ENCODE results near the gene LEFTY1. TPM values are rescaled to one million over a fixed set of nuclear protein-coding genes. Genes with fewer than 3 reads are reported as not detected.

The LEFTY1 gene
- total and polyA plus RNA-seq, 2 of the 13 experiments (the other 11 are each of a cell fraction or from before 2014, with no cell fraction given) = 0.29 to 0.79 TPM

DNA sequence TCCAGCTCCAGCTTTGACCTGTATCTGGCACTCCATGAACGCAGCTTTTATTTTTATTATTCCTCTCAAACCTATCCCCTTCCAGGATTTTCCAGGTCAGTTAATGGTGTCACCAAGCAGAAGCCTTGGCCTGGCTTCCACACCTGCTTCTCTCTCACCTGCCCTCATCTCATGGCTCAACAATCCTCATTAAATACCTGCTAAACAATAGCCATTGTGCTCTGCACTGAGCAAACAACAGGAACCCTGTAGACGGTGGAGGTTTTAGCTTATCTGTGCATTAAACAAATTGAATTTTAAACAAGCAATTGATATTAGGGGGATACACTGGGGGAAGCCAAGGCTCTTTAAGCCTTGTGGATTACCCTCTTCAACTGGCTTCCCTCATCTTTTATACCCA, 19.8 kb upstream of the LEFTY1 start:
- Histone ChIP-seq H3K27ac (ENCODE audit: extremely low read length, insufficient read depth, low read length) (no peak overlapping the region), H3K9ac (ENCODE audit: insufficient read depth, low read depth, low read length) (no peak overlapping the region), H3K4me3 (replicated peaks in 1 of 3; ENCODE audit: insufficient read depth in 1 of 3, low read depth in 2 of 3, low read length in 3 of 3) (no peak overlapping the region), H3K79me2 (ENCODE audit: insufficient read depth, low read length) (no peaks in the 10 kb centered on the region), H3K36me3 (replicated peaks in 1 of 2; ENCODE audit: control insufficient read depth in 1 of 2, insufficient read depth in 2 of 2, low read length in 2 of 2) (no peaks in the 10 kb centered on the region), H3K27me3 (ENCODE audit: control insufficient read depth in 1 of 2, insufficient read depth in 2 of 2, low read length in 2 of 2) (peaks cover 4 to 12% of the 10 kb centered on the region in 2 experiments; a peak in 4 of 5 replicates), H3K9me3 (ENCODE audit: low read length) (no peaks in the 10 kb centered on the region), H2AFZ (ENCODE audit: low read length) (no peak overlapping the region), H3K4me2 (ENCODE audit: low read depth, low read length) (no peak overlapping the region), H3K4me1 (ENCODE audit: insufficient read depth, low read length) (peaks cover 27% of the 10 kb centered on the region), H4K20me1 (ENCODE audit: insufficient read depth, low read length) (no peaks in the 10 kb centered on the region)
- ChIA-PET CTCF (ENCODE audit: low intra/inter-chr PET ratio, low total read pairs) (no interaction called here), POLR2A (no interaction called here)
- in situ Hi-C loops (cut with HindIII; ENCODE audit: extremely low pct_ligation_motif_present, low pct_unique_long_range_greater_than_20kb) = no loop called here
- WGBS (ENCODE audit: low lambda C conversion rate) = 19% methylated on average over 2 of the region's 2 CpGs
- FAIRE-seq = no peak
- DNase-seq (ENCODE audit: low spot score) = no peak
- no TSS peak for BruUV-seq (replicated peaks)
- TF ChIP-seq NFE2L2 (IDR thresholded peaks at IDR 0.05; ENCODE audit: low read length) (no peak), SOX13 (IDR thresholded peaks at IDR 0.05) (0 out of 2 replicates have a peak, but pooled peaks have one; percentile 43), SOX13 (CRISPR knock-in tag; conservative IDR thresholded peaks at IDR 0.05 in 1 of 2, IDR thresholded peaks at IDR 0.05 in 1 of 2) (peak in 1 of 2 experiments; percentile 63; a peak in 2 of 4 replicates), MXD4 (CRISPR knock-in tag; IDR thresholded peaks at IDR 0.05) (no peak), HIVEP1 (CRISPR knock-in tag; IDR thresholded peaks at IDR 0.05) (no peak), SAP130 (CRISPR knock-in tag; IDR thresholded peaks at IDR 0.05; ENCODE audit: low read depth) (no peak), SOX5 (CRISPR knock-in tag; IDR thresholded peaks at IDR 0.05; ENCODE audit: borderline replicate concordance) (peak; percentile 52; the same call in 1 of the 2 replicates)
- intact Hi-C loops (cut with micrococcal nuclease; ENCODE audit: unreplicated experiment) = no loop called here
- ATAC-seq = no peak

DNA sequence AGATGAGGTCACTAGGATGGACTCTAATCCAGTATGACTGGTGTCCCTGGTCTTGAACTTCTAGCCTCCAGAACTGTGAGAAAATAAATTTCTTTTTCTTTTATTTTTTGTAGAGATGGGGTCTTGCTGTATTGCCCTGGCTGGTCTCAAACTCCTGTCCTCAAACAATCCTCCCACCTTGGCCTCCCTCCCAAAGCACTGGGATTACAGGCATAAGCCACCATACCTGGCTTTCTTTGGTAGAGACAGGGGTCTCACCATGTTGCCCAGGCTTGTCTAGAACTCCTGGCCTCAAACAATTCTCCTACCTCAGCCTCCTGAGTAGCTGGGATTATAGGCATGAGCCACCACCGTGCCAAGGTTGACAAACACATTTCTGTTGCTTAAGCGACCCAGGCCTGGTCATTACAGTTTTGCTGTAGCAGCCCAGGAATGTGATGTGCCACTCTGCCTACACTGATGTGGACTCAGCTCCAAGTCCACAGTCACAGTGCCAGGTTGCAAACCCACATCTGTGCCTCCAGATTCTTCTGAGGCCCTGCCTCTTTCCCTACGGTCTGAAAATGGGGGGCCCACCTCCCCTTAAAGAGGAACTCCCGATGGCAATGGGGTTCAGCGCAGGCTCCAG, 19.2 kb upstream of the LEFTY1 start:
- DNase-seq (ENCODE audit: low spot score) (peak; percentile 26), ATAC-seq (no peak), FAIRE-seq (no peak)
- H3K9ac ChIP-seq (ENCODE audit: insufficient read depth, low read depth, low read length) = no peak overlapping the region
- no peaks in the 10 kb centered on the region for H3K79me2 ChIP-seq (ENCODE audit: insufficient read depth, low read length)
- ChIA-PET CTCF (ENCODE audit: low intra/inter-chr PET ratio, low total read pairs) (no interaction called here), POLR2A (no interaction called here)
- in situ Hi-C loops (cut with HindIII; ENCODE audit: extremely low pct_ligation_motif_present, low pct_unique_long_range_greater_than_20kb) = no loop called here
- no peak overlapping the region for H3K4me3 ChIP-seq (replicated peaks in 1 of 3; ENCODE audit: insufficient read depth in 1 of 3, low read depth in 2 of 3, low read length in 3 of 3)
- no TSS peak for BruUV-seq (replicated peaks)
- WGBS (ENCODE audit: low lambda C conversion rate) = 47% methylated on average over 4 of the region's 5 CpGs
- H3K36me3 ChIP-seq (replicated peaks in 1 of 2; ENCODE audit: control insufficient read depth in 1 of 2, insufficient read depth in 2 of 2, low read length in 2 of 2) = no peaks in the 10 kb centered on the region
- H3K4me1 ChIP-seq (ENCODE audit: insufficient read depth, low read length) = peaks cover 27% of the 10 kb centered on the region
- H3K9me3 ChIP-seq (ENCODE audit: low read length) = no peaks in the 10 kb centered on the region
- H3K27ac ChIP-seq (ENCODE audit: extremely low read length, insufficient read depth, low read length) = no peak overlapping the region
- no peak overlapping the region for H2AFZ ChIP-seq (ENCODE audit: low read length)
- H3K4me2 ChIP-seq (ENCODE audit: low read depth, low read length) = no peak overlapping the region
- intact Hi-C loops (cut with micrococcal nuclease; ENCODE audit: unreplicated experiment) = no loop called here
- H4K20me1 ChIP-seq (ENCODE audit: insufficient read depth, low read length) = no peaks in the 10 kb centered on the region
- H3K27me3 ChIP-seq (ENCODE audit: control insufficient read depth in 1 of 2, insufficient read depth in 2 of 2, low read length in 2 of 2) = peaks cover 4 to 12% of the 10 kb centered on the region in 2 experiments; a peak in 4 of 5 replicates
- TF ChIP-seq MED13 (CRISPR knock-in tag; IDR thresholded peaks at IDR 0.05) = no peak
- TF ChIP-seq HIC2 (CRISPR knock-in tag; IDR thresholded peaks at IDR 0.05; ENCODE audit: low read depth) = peak; percentile 62; the same call in 1 of the 2 replicates
- peak; percentile 42 for TF ChIP-seq ZNF121 (CRISPR knock-in tag; IDR thresholded peaks at IDR 0.05)
